Calu3 (cell line): Measurements from ENCODE around the gene CDK11B. TPM values are rescaled to one million over a fixed set of nuclear protein-coding genes. Genes with fewer than 3 reads are reported as not detected.
"Not testable (repeated sequence)": the region's sequence is repeated elsewhere in the genome, so short reads cannot be mapped to it uniquely, and the experiment has no call there.

Source experiments
- BruUV-seq: library from RNA; stranded (reverse); fragments of 400-500 nt; replicated peaks from 2 replicates; lab custom pipeline; 2021; lab: Mats Ljungman, UMichigan
- CTCF ChIA-PET: fragments of 300-600 bp; sonication (Branson Sonifier 250); formaldehyde crosslinking; loops from one replicate; lab custom pipeline; 2022; ENCODE audit warnings: antibody characterized with exemption; lab: Charles Lee
- DNase-seq: peaks from one replicate; pipeline ENCODE4 v3.0.0; 2022
- H3K27ac Mint-ChIP-seq: one replicate; pipeline ENCODE4 v1.8.0; 2022; ENCODE audit warnings: mixed read lengths; ENCODE audit not compliant: unreplicated experiment
- H3K27me3 Mint-ChIP-seq: one replicate; pipeline ENCODE4 v1.8.0; 2022; ENCODE audit warnings: mixed read lengths; ENCODE audit not compliant: unreplicated experiment
- H3K36me3 Mint-ChIP-seq: one replicate; pipeline ENCODE4 v1.8.0; 2022; ENCODE audit warnings: mild to moderate bottlenecking, moderate library complexity, mixed read lengths; ENCODE audit not compliant: insufficient read depth, unreplicated experiment
- H3K4me1 Mint-ChIP-seq: one replicate; pipeline ENCODE4 v1.8.0; 2022; ENCODE audit warnings: mild to moderate bottlenecking, low read depth, mixed read lengths; ENCODE audit not compliant: unreplicated experiment
- H3K4me3 Mint-ChIP-seq: one replicate; pipeline ENCODE4 v1.8.0; 2022; ENCODE audit warnings: mild to moderate bottlenecking, low read depth, moderate library complexity, mixed read lengths; ENCODE audit not compliant: unreplicated experiment
- H3K9me3 Mint-ChIP-seq: one replicate; pipeline ENCODE4 v1.8.0; 2022; ENCODE audit warnings: low read depth, mixed read lengths; ENCODE audit not compliant: unreplicated experiment
- intact Hi-C: fragments of 100-400 bp; cut with micrococcal nuclease; formaldehyde crosslinking; loops from one replicate; pipeline ENCODE4 v1.10.0; 2022; ENCODE audit not compliant: unreplicated experiment
- total RNA-seq: library from RNA; stranded (reverse); gene quantifications from 2 replicates; pipeline ENCODE4 v1.2.3, GENCODE V29; 2022
- TF ChIP-seq, protein P1 (sequence below): fragments of 200-600 bp; IDR thresholded peaks from one replicate; pipeline ENCODE4 v1.8.0; 2022; ENCODE audit warnings: antibody characterized with exemption; ENCODE audit not compliant: unreplicated experiment

The CDK11B gene
- total RNA-seq, 1 experiment from 2014 or later, result 24.2 TPM

DNA sequence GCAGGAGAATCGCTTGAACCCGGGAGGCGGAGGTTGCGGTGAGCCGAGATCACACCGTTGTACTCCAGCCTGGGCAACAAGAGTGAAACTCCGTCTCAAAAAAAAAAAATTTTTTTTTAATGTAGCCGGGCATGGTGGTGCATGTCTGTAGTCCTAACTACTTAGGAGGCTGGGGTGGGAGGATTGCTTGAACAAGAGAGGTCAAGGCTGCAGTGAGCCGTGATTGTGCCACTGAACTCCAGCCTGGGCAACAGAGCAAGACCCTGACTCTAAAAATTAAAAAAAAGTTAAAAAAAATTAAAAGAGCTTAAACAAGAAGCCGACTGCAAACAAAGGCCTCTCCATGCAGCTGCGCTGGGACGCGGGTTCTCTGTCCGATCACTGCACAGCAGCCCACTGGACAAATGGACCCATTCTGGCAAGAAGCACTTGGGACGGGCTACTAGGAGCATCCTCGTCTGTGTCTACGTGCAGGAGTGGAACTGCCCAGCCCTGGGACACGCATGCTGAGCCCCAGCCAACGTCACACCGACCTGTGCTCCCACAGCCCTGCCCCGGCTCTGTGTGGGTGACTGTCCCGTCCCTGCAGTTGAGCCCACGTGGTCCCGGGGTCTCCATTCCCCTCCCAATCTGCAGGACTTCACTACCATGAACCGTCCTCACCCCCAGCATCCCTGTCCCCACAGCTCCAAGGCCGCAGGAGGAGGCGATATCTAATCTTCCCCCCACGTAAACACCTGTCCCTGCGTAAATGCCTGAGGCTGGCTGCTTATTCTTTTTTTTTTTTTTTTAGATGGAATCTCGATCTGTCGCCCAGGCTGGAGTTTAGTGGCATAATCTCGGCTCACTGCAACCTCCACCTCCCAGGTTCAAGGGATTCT, 21.5 kb upstream of the CDK11B start:
- Mint-ChIP-seq H3K36me3 (peaks cover 17% of the 10 kb centered on the region), H3K27ac (no peak overlapping the region), H3K27me3 (no peaks in the 10 kb centered on the region), H3K4me3 (no peak overlapping the region), H3K4me1 (no peaks in the 10 kb centered on the region), H3K9me3 (no peaks in the 10 kb centered on the region)
- TF ChIP-seq, protein P1, sequence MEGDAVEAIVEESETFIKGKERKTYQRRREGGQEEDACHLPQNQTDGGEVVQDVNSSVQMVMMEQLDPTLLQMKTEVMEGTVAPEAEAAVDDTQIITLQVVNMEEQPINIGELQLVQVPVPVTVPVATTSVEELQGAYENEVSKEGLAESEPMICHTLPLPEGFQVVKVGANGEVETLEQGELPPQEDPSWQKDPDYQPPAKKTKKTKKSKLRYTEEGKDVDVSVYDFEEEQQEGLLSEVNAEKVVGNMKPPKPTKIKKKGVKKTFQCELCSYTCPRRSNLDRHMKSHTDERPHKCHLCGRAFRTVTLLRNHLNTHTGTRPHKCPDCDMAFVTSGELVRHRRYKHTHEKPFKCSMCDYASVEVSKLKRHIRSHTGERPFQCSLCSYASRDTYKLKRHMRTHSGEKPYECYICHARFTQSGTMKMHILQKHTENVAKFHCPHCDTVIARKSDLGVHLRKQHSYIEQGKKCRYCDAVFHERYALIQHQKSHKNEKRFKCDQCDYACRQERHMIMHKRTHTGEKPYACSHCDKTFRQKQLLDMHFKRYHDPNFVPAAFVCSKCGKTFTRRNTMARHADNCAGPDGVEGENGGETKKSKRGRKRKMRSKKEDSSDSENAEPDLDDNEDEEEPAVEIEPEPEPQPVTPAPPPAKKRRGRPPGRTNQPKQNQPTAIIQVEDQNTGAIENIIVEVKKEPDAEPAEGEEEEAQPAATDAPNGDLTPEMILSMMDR, result no peak
- BruUV-seq, result no TSS peak
- intact Hi-C loops, result no loop called here
- CTCF ChIA-PET, result interaction anchor here (0.6 kb wide), 1 partner anchor 638 kb away, joined by 3 read pairs; no protein-coding TSS in a partner anchor
- DNase-seq, result no peak

DNA sequence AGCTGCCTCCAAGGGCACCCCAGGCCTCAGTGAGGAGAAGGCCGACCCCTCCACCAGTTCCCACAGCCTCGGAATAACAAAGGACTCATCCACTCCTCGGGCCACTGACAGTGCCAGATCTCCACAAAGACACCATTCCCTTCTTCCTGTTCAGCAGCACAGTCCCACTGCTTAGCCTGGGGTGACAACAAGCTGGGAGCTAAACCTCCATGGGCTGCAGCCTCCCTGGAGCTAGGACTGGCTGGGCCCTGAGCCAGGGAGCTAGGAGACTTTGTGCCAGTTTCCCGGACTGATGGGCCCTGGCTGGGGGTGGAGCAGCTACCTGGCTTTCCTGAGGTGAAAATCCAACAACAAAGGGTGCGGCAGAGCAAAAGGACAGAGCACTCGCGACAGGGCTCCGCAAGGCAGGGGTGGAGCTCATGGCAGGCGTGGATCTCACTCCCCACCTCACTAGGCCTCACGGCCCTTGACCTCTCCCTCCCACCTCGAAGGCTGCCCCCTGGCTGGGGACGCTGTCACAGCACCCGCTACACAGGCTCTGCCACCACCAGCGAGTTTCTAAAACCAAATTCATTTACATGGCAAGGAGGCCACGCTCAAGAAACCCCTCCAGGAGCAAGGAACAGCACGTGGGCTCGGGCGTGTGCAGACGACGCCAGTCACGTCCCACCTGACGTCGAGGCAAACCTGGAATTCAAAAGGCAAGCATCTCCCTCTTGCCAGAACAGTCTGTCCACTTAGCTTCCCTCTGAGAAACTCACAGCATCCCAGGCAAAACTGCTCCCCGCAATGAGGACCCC, 20.0 kb upstream of the CDK11B start:
- Mint-ChIP-seq H3K4me1 (no peaks in the 10 kb centered on the region), H3K27me3 (no peaks in the 10 kb centered on the region), H3K27ac (no peak overlapping the region), H3K36me3 (peaks cover 9% of the 10 kb centered on the region), H3K9me3 (no peaks in the 10 kb centered on the region), H3K4me3 (no peak overlapping the region)
- CTCF ChIA-PET, result no interaction called here
- TF ChIP-seq, protein P1, result peak; percentile 30
- BruUV-seq, result no TSS peak
- peak; percentile 12 for DNase-seq
- intact Hi-C loops, result no loop called here

DNA sequence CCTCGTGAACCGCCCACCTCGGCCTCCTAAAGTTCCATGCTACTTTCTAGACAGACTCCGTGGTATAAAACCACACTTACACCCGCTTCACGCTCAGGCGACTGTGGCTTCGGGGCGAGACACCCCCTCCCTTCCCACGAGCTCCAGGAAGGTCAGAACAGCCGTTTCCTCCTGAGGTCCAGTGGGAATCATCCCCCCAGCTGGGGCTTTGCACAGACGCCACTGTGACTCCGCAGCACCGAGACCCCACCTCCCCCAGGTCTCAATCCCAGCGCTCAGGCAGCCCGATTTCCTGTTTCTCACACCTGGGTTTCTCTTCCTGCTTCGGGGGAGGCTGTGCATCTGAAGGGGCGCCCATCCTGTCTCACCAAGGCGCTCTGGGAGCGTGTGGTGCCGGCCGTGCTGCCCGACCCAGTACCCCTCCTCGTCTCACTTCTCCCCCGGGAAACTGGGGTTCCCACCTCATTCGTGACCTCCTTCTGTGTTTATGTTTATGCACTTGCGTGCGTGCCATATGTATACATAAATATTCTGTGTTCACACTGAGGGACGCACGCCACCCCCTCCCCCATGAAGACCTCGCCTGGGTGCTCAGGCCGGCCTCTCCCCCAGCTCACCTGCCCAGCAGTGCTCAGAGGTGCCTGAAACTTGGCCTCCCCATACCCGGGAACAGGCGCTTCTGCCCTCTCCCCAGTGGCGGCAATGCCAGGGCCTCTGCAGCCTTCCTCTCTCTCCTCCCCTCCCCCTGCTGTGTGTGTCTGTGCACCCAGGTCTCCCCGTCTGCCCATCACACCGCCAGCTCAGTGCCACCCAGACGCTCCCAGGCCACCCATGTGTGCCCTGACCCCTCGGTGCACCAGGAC, 19.1 kb upstream of the CDK11B start:
- intact Hi-C loops, result no loop called here
- no peak for DNase-seq

DNA sequence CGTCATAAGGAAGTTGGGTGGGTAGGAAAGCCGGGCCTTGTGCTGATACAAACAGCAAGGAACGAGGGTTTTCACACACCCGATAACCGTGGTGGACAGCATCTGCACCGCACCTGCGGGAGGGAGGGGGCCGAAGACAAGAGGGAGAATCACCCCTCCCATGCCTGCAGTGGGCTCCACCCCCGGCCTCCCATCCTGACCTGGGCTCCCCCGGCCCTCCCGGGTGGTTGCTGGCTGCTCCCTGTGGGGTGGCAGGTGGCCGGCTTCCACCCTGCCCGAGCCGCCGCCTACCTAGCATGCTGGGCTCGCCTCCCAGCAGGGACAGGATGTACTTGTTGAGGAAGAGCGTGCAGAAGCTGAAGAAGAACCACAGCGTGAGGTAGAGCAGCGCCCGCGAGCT, 17.3 kb upstream of the CDK11B start:
- DNase-seq, H3K4me1 Mint-ChIP-seq, H3K27ac Mint-ChIP-seq, intact Hi-C loops, BruUV-seq, H3K4me3 Mint-ChIP-seq, H3K9me3 Mint-ChIP-seq, CTCF ChIA-PET, H3K27me3 Mint-ChIP-seq: not testable (repeated sequence)
- H3K36me3 Mint-ChIP-seq, result peaks cover 17% of the 10 kb centered on the region

More for the DNA sequence above, 19.1 kb upstream of the CDK11B start:
- no peak overlapping the region for H3K4me3 Mint-ChIP-seq
- no peaks in the 10 kb centered on the region for H3K4me1 Mint-ChIP-seq
- no peaks in the 10 kb centered on the region for H3K9me3 Mint-ChIP-seq
- CTCF ChIA-PET, result no interaction called here
- TF ChIP-seq, protein P1, result no peak
- no TSS peak for BruUV-seq
- H3K27ac Mint-ChIP-seq, result no peak overlapping the region
- peaks cover 9% of the 10 kb centered on the region for H3K36me3 Mint-ChIP-seq
- no peaks in the 10 kb centered on the region for H3K27me3 Mint-ChIP-seq

DNA sequence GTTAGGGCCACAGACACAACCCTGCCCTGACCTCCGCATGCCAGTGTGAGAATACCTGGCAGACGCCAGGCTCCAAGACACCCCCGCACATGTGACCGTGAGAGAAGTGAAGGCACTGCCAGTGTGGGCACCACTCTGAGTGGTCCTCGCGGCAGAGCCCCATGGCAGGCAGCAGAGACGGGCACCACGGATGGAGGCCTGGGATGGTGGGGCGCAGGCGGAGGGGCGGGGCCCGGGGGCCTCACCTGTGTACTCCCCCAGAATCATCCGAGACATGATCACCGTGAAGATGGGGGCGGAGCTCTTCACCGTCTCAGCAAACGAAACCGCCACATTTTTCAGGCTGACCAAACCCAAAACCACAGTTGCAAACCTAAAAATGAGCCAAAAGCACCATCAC, 16.4 kb upstream of the CDK11B start:
- H3K4me3 Mint-ChIP-seq, H3K27me3 Mint-ChIP-seq, H3K9me3 Mint-ChIP-seq, intact Hi-C loops, H3K4me1 Mint-ChIP-seq, BruUV-seq, DNase-seq, CTCF ChIA-PET, H3K27ac Mint-ChIP-seq: not testable (repeated sequence)
- peaks cover 21% of the 10 kb centered on the region for H3K36me3 Mint-ChIP-seq

DNA sequence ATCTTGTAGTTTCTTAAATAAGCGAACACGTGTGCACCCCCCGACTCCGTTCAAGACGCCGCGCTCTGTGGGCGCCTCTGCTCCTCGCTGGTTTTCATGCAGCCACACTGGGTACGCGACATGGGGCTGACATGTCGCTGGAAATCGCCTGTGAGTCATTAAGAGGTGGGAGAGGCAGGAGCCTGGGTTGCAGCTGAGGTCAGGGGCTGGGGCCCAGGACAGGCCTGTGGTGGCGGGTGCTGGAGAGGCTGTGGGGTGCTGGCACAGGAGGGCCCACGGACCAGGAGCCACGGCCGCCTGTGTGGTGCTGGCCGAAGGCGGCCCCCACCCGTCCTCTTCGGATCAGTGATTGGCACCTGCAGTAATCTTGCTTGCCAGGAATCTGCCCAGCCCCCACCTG, 16.0 kb upstream of the CDK11B start:
- H3K4me3 Mint-ChIP-seq, CTCF ChIA-PET, intact Hi-C loops, H3K4me1 Mint-ChIP-seq, DNase-seq, BruUV-seq, H3K27ac Mint-ChIP-seq, H3K27me3 Mint-ChIP-seq, H3K9me3 Mint-ChIP-seq: not testable (repeated sequence)
- peaks cover 21% of the 10 kb centered on the region for H3K36me3 Mint-ChIP-seq
